CD4-positive, CD25-positive, alpha-beta regulatory T cell (primary cell): ENCODE results near the gene DVL2. TPM values are rescaled to one million over a fixed set of nuclear protein-coding genes. Genes with fewer than 3 reads are reported as not detected.

ENCODE experiments used
- ATAC-seq, 2 donors: fragments of 150-1000 bp; cut with Tn5 transposase; one replicate each; pipeline ENCODE4 v1.10.0; 2021; ENCODE audit warnings: low read depth in 2 of 2, moderate number of reproducible peaks in 2 of 2, moderate library complexity in 1 of 2
- DNase-seq, 3 donors: peaks; one replicate each; pipeline versions ENCODE4 v3.0.0 to v3.0.0-alpha.2; 2012 to 2022; ENCODE audit warnings: mixed read lengths in 1 of 3
- H3K27ac ChIP-seq: one replicate; pipeline ENCODE4 v1.7.0; 2013; ENCODE audit warnings: mild to moderate bottlenecking, low read length; ENCODE audit not compliant: insufficient read depth, poor library complexity, severe bottlenecking
- H3K27me3 ChIP-seq: one replicate; pipeline ENCODE4 v1.7.0; 2013; ENCODE audit warnings: low read length; ENCODE audit not compliant: control insufficient read depth, insufficient read depth
- H3K36me3 ChIP-seq: one replicate; pipeline ENCODE4 v1.7.0; 2013; ENCODE audit warnings: mild to moderate bottlenecking, low read length, moderate library complexity; ENCODE audit not compliant: control insufficient read depth, insufficient read depth
- H3K4me1 ChIP-seq: 2 replicates; pipeline ENCODE4 v1.7.0; 2013; ENCODE audit warnings: mild to moderate bottlenecking, low read length; ENCODE audit not compliant: insufficient read depth, control insufficient read depth, poor library complexity, severe bottlenecking
- H3K4me3 ChIP-seq: one replicate; pipeline ENCODE4 v1.7.0; 2013; ENCODE audit warnings: low read depth, mild to moderate bottlenecking, low read length, moderate library complexity
- H3K9me3 ChIP-seq, 2 experiments: 1 replicate in 1 of 2; 2 replicates in 1 of 2; pipeline ENCODE4 v1.7.0; 2013; ENCODE audit warnings: low read length in 2 of 2, mild to moderate bottlenecking in 1 of 2, moderate library complexity in 1 of 2; ENCODE audit not compliant: control insufficient read depth in 2 of 2
- H3K27ac Mint-ChIP-seq, 3 donors: one replicate each; pipeline ENCODE4 v1.8.0; 2020 to 2022; ENCODE audit warnings: mild to moderate bottlenecking in 3 of 3, mixed read lengths in 3 of 3, moderate library complexity in 2 of 3
- H3K27me3 Mint-ChIP-seq: one replicate; pipeline ENCODE4 v1.8.0; 2022; ENCODE audit warnings: mild to moderate bottlenecking, mixed read lengths
- H3K36me3 Mint-ChIP-seq: one replicate; pipeline ENCODE4 v1.8.0; 2020; ENCODE audit warnings: mixed read lengths
- H3K4me1 Mint-ChIP-seq, 4 donors: one replicate each; pipeline ENCODE4 v1.8.0; 2020 to 2022; ENCODE audit warnings: mixed read lengths in 4 of 4, mild to moderate bottlenecking in 1 of 4
- H3K4me3 Mint-ChIP-seq, 4 donors: one replicate each; pipeline ENCODE4 v1.8.0; 2020 to 2022; ENCODE audit warnings: mild to moderate bottlenecking in 4 of 4, mixed read lengths in 4 of 4, moderate library complexity in 3 of 4
- H3K9me3 Mint-ChIP-seq, 7 donors: one replicate each; pipeline ENCODE4 v1.8.0; 2020 to 2022; ENCODE audit warnings: mixed read lengths in 7 of 7, mild to moderate bottlenecking in 3 of 7, moderate library complexity in 2 of 7
- polyA plus RNA-seq, 4 donors: library from polyadenylated mRNA; unstranded; fragments of 300-500 nt; fragmentation: Illumina TruSeq; gene quantifications; one replicate each; pipeline ENCODE4 v1.2.3, GENCODE V29; 2021
- total RNA-seq: library from RNA; stranded (reverse); gene quantifications from one replicate; pipeline ENCODE4 v1.2.3, GENCODE V29; 2022

Gene DVL2
- total and polyA plus RNA-seq, 5 donors from 2014 or later, result 10.5 to 35.8 (median 15.8) TPM

DNA sequence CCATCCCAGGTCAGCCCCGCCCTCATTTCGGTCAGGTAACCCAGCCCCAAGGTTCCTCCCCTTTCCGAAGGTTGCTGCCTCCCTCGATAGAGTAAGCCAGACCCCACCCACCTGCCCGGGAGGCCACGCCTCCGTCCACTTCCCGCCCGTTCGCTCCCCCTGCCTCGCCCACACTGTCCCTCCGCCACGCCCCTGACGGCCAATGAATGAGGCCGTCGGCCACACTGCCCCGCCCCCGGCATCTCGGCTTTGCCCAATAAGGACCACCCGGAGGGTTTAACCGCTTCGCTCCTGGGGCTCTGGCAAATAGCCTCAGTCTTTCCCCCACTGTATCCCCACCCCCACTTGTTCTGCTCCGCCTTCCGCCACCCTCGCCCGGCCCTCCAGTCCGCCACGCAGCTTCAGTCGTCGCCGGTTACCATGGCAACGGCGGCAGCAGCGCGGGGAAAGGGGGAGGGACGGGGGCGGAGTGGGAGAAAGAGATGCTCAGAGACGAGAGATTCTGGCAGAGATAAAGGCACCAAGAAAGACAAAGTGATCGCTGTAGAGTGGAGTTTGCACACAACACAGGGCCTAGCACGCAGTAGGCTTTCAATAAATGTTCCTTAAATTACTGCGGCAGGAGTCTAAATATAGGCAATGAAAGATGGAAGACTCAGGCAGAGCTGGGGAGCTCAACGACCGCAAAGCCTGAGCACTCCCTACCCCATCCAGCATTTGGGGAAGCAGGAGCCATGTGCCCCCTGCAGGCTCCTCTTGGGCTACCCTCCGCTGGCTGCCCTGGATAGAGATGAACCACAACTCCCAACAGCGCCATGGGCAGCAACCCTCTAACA lies 19.8 kb downstream of the DVL2 start:
- peak overlapping the region; percentile 92 to 99 (median 99) for H3K27ac Mint-ChIP-seq
- no peaks in the 10 kb centered on the region for H3K36me3 Mint-ChIP-seq
- H3K4me3 ChIP-seq, result peak overlapping the region; percentile 85
- DNase-seq (peak; percentile 97 to 99 (median 98)), ATAC-seq (peak; percentile 83 to 86)
- H3K4me3 Mint-ChIP-seq, result peak overlapping the region; percentile 85 to 96 (median 90)
- H3K27ac ChIP-seq, result peak overlapping the region; percentile 97
- peaks cover 28% of the 10 kb centered on the region for H3K27me3 Mint-ChIP-seq
- peaks cover 45% of the 10 kb centered on the region for H3K4me1 ChIP-seq
- H3K9me3 Mint-ChIP-seq, result no peaks in the 10 kb centered on the region
- H3K36me3 ChIP-seq, result no peaks in the 10 kb centered on the region
- peaks cover 0 to 64% (median 28%) of the 10 kb centered on the region in 4 donors for H3K4me1 Mint-ChIP-seq
- no peaks in the 10 kb centered on the region for H3K27me3 ChIP-seq
- no peaks in the 10 kb centered on the region for H3K9me3 ChIP-seq

DNA sequence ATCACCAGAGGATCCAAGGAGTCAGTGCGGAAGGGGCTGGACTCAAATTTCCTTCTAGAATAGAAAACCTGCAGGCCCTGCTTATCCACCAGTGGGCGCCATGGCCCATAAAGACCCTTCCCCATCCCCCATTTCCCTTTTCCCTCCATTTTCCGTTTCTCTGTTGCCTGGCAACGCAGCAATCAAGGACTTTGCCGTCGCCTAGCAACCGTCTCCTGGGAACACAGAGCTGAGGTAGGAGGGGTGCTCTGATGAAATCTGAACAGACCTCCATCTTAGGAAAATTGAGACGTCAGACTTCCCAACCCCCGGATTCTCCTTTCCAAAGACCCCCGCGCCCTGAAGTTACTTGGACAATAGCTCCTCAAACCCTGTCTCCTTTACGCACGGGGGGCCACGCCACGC lies 20.4 kb downstream of the DVL2 start:
- ATAC-seq (peak in 1 of 2 donors; percentile 0), DNase-seq (peak in 1 of 3 donors; percentile 73)
- H3K27me3 ChIP-seq, result no peaks in the 10 kb centered on the region
- peak overlapping the region; percentile 97 for H3K27ac ChIP-seq
- Mint-ChIP-seq H3K4me1 (peaks cover 0 to 58% (median 24%) of the 10 kb centered on the region in 4 donors), H3K27ac (peak overlapping the region; percentile 92 to 99 (median 99)), H3K4me3 (peak overlapping the region; percentile 85 to 96 (median 90)), H3K36me3 (no peaks in the 10 kb centered on the region), H3K9me3 (no peaks in the 10 kb centered on the region), H3K27me3 (peaks cover 28% of the 10 kb centered on the region)
- peak overlapping the region; percentile 76 for H3K4me3 ChIP-seq
- H3K36me3 ChIP-seq, result no peaks in the 10 kb centered on the region
- no peaks in the 10 kb centered on the region for H3K9me3 ChIP-seq
- peaks cover 40% of the 10 kb centered on the region for H3K4me1 ChIP-seq

DNA sequence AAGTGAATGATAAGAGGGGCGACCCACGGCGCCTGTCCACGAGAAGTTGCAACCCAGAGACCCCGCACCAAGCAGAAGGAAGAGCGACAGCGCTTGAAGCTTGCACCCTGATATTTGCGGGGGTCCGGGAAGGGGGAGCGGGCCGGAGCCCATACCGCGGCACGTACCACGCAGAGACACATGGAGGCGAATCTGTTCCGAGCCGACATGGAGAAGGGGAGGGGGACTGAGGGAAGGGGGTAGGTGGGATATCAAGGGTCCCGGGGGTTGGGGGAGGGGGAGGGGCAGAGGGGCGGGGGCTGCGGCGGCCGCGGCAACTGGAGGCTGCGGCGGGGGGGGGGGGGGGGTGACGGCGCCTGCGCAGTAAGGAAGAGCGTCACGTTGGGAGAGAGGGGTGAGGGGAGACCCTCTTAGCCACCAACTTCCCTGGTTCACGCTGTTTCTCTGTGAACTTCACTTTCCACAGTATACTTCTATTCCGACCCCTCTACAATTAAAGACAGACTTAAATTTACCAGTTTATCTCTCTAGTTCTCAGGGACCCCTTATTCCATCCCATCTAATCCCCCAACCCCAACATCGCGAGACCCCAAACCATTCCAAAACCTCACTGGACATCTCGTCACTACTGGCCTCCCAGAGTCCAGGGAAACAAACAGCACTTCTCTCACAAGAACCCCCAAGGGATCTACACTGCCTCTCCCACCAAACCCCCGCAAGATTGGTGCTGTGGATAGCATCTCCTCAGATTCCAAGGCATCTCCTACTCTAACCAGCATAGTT lies 22.6 kb downstream of the DVL2 start:
- Mint-ChIP-seq H3K4me3 (peak overlapping the region in 3 of 4 donors; percentile 61 to 86 (median 62)), H3K27ac (peak overlapping the region in 2 of 3 donors; percentile 8 to 74), H3K9me3 (peaks cover 0 to 1% (median 0%) of the 10 kb centered on the region in 7 donors), H3K27me3 (peaks cover 28% of the 10 kb centered on the region), H3K36me3 (no peaks in the 10 kb centered on the region), H3K4me1 (peaks cover 0 to 44% (median 23%) of the 10 kb centered on the region in 4 donors)
- no peaks in the 10 kb centered on the region for H3K27me3 ChIP-seq
- H3K9me3 ChIP-seq, result no peaks in the 10 kb centered on the region
- no peak for DNase-seq
- H3K36me3 ChIP-seq, result no peaks in the 10 kb centered on the region
- ATAC-seq, result no peak
- peaks cover 28% of the 10 kb centered on the region for H3K4me1 ChIP-seq
- no peak overlapping the region for H3K27ac ChIP-seq
- no peak overlapping the region for H3K4me3 ChIP-seq

DNA sequence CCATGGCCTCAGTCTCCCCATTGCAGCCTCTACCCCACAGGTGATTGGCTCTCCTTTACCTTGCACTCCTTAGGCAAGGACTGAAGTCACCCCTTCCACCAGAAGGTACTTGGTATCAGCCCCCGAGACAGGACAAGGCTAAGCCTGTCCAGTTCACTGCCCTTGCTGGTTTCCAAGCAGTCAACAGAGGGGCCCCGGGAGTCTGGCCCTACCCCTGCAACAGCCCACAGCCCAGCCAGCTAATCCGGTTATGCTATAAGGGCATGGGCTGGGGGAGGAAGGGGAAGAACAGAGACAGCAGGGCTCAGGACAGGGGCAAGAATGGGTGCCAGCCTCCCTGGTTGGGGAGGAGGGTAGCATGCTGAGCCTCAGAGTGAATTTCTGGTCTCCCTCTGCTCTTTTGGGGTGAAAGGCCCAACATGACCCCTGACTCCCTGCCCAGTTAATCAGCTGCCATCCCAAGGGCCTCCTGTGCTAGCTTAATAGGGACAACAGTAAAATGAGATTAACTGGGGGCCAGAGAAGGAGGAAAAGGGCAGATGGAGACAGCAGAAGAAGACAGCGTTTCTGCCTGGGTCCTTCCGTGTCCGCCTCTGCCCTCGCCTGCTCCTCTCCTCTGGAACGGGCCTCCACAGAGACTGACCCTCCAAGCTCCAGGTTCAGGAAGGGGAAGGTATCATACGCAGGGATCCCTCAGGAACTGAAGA lies 25.4 kb downstream of the DVL2 start:
- no peak for DNase-seq
- peak overlapping the region in 1 of 4 donors; percentile 16 for H3K4me3 Mint-ChIP-seq
- H3K9me3 Mint-ChIP-seq, result peaks cover 0 to 1% (median 0%) of the 10 kb centered on the region in 7 donors
- H3K9me3 ChIP-seq, result no peaks in the 10 kb centered on the region
- peaks cover 22% of the 10 kb centered on the region for H3K4me1 ChIP-seq
- no peak overlapping the region for H3K27ac Mint-ChIP-seq
- H3K36me3 Mint-ChIP-seq, result peaks cover 3% of the 10 kb centered on the region
- H3K27me3 Mint-ChIP-seq, result peaks cover 23% of the 10 kb centered on the region
- ATAC-seq, result no peak
- H3K36me3 ChIP-seq, result no peaks in the 10 kb centered on the region
- H3K27me3 ChIP-seq, result no peaks in the 10 kb centered on the region
- H3K4me3 ChIP-seq, result no peak overlapping the region
- no peak overlapping the region for H3K27ac ChIP-seq
- H3K4me1 Mint-ChIP-seq, result peaks cover 0 to 45% (median 27%) of the 10 kb centered on the region in 4 donors

DNA sequence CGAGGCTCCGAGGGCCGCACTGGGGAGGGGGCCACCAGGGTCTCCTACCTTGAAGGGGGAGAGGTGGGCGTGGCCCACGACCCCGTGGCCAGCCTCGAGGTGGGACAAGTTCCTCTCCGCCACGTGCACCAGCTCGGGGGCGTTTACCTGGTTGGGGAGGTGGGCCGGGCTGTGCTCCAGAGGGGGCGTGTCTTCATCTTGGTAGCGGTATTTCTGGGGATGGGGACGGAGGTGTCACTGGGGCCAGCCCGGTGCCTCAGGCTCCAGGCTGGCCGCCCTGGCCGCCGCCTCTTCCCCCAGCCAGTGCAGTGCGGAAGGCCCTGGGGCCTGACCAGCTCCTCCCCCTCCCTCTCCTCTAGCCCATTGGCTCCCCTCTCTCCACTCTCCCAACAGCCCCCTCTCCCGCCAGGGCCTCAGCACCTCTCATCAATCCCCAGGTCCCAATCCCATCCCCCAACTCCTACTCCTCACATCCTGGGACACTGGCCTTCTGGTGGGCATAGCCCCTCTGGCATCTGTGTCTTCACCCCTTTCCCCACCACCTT lies 26.2 kb downstream of the DVL2 start:
- DNase-seq (no peak), ATAC-seq (no peak)
- Mint-ChIP-seq H3K9me3 (peaks cover 0 to 1% (median 0%) of the 10 kb centered on the region in 7 donors), H3K36me3 (peaks cover 3% of the 10 kb centered on the region), H3K27ac (peak overlapping the region in 1 of 3 donors; percentile 51), H3K4me3 (no peak overlapping the region), H3K4me1 (peaks cover 0 to 42% (median 20%) of the 10 kb centered on the region in 4 donors), H3K27me3 (peaks cover 22% of the 10 kb centered on the region)
- no peaks in the 10 kb centered on the region for H3K9me3 ChIP-seq
- H3K36me3 ChIP-seq, result no peaks in the 10 kb centered on the region
- H3K4me1 ChIP-seq, result peaks cover 17% of the 10 kb centered on the region
- no peaks in the 10 kb centered on the region for H3K27me3 ChIP-seq
- H3K4me3 ChIP-seq, result no peak overlapping the region
- no peak overlapping the region for H3K27ac ChIP-seq

DNA sequence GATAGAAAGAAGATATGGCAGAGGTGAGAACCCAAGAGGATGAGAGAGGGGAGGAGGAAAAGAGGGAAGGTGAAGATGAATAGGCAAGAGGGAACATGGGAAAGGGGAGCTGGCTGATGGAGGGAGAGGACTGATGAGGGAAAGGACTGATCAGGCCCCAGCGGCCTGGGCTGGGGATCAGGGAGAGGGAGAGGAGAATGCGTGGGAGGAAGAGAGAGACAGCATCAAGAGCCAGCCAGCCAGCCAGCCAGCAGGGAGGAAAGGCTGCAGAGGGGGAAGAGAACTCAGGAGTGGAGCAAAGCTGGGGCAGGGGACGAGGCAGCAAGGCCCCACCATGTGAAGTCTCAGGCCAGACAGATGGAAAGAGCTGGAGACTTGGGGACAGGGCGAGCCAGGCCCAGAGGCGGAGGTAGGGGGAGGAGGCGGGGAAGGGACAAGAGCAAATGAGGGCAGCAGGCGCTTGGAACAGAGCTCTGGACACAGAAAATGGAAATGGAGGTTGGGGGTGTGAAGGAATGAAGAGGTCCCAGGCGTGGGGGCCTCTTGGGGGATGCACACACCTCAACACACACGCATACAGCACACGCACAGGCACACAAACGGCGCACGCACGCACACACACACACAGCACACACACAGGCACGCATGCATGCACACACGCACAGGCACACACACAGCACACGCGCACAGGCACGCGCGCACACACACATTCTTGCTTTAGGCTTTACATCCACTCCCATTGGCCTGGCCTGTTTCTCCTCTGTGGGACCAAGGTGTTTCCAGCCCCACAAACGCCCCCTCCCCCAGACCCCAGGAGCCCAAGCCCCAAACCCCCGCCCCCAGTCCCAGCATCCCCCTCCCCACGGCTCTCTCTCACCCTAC lies 27.0 kb downstream of the DVL2 start:
- no peak for DNase-seq
- peak overlapping the region in 1 of 4 donors; percentile 74 for H3K4me3 Mint-ChIP-seq

More for the DNA sequence above, 27.0 kb downstream of the DVL2 start:
- Mint-ChIP-seq H3K27me3 (peaks cover 22% of the 10 kb centered on the region), H3K9me3 (peaks cover 0 to 1% (median 0%) of the 10 kb centered on the region in 7 donors), H3K27ac (peak overlapping the region in 2 of 3 donors; percentile 75 to 85), H3K36me3 (peaks cover 8% of the 10 kb centered on the region), H3K4me1 (peaks cover 0 to 46% (median 20%) of the 10 kb centered on the region in 4 donors)
- Histone ChIP-seq H3K27ac (peak overlapping the region; percentile 91), H3K9me3 (no peaks in the 10 kb centered on the region), H3K36me3 (no peaks in the 10 kb centered on the region), H3K4me1 (peaks cover 17% of the 10 kb centered on the region), H3K27me3 (no peaks in the 10 kb centered on the region), H3K4me3 (no peak overlapping the region)
- ATAC-seq, result no peak
